Natural killer cell (primary cell): Measurements from ENCODE around the gene ITGA2. TPM values are rescaled to one million over a fixed set of nuclear protein-coding genes. Genes with fewer than 3 reads are reported as not detected.
A peak's percentile ranks its signal among the peaks of the same experiment; 100 is the strongest.

ENCODE experiments used
- ATAC-seq, 3 donors: fragments of 150-1000 bp in 2 of 3; fragments of 200-7000 bp in 1 of 3; cut with Tn5 transposase; 1 replicate in 1 of 3; 2 replicates in 2 of 3; pipeline ENCODE4 v1.10.0; 2021; ENCODE audit warnings: mild to moderate bottlenecking in 2 of 3, moderate library complexity in 2 of 3
- DNase-seq, 2 donors: peaks; one replicate each; pipeline versions ENCODE4 v3.0.0 to v3.0.0-alpha.2; 2013 to 2021; ENCODE audit warnings: mixed read lengths in 1 of 2
- H3K27ac ChIP-seq: one replicate; pipeline ENCODE4 v1.5.1; 2013; ENCODE audit warnings: mild to moderate bottlenecking, low read length
- H3K27me3 ChIP-seq: one replicate; pipeline ENCODE4 v1.6.1; 2013; ENCODE audit warnings: low read length; ENCODE audit not compliant: control insufficient read depth, insufficient read depth
- H3K36me3 ChIP-seq: one replicate; pipeline ENCODE4 v1.6.1; 2013; ENCODE audit warnings: low read length; ENCODE audit not compliant: control insufficient read depth, insufficient read depth
- H3K4me1 ChIP-seq: one replicate; pipeline ENCODE4 v1.6.1; 2013; ENCODE audit warnings: low read length; ENCODE audit not compliant: control insufficient read depth, insufficient read depth
- H3K4me3 ChIP-seq: one replicate; pipeline ENCODE4 v1.5.1; 2013; ENCODE audit warnings: low read length
- H3K9me3 ChIP-seq: one replicate; pipeline ENCODE4 v1.6.1; 2013; ENCODE audit warnings: low read length; ENCODE audit not compliant: control insufficient read depth, insufficient read depth
- H3K27ac Mint-ChIP-seq, 2 donors: one replicate each; pipeline ENCODE4 v1.8.0; 2022; ENCODE audit warnings: mild to moderate bottlenecking in 2 of 2, mixed read lengths in 2 of 2, moderate library complexity in 1 of 2
- H3K27me3 Mint-ChIP-seq, 2 donors: one replicate each; pipeline ENCODE4 v1.8.0; 2022; ENCODE audit warnings: low read depth in 2 of 2, mixed read lengths in 2 of 2
- H3K36me3 Mint-ChIP-seq: one replicate; pipeline ENCODE4 v1.8.0; 2022; ENCODE audit warnings: mixed read lengths
- H3K4me1 Mint-ChIP-seq, 2 donors: one replicate each; pipeline ENCODE4 v1.8.0; 2022; ENCODE audit warnings: mixed read lengths in 2 of 2
- H3K4me3 Mint-ChIP-seq: one replicate; pipeline ENCODE4 v1.8.0; 2022; ENCODE audit warnings: mild to moderate bottlenecking, moderate library complexity, mixed read lengths
- H3K9me3 Mint-ChIP-seq, 2 donors: one replicate each; pipeline ENCODE4 v1.8.0; 2022; ENCODE audit warnings: mixed read lengths in 2 of 2
- WGBS: methylation state at CpG from one replicate; pipeline ENCODE4 v1.1.7; 2013; ENCODE audit warnings: missing lambda C conversion rate; ENCODE audit not compliant: insufficient coverage; 5-methylcytosine and 5-hydroxymethylcytosine counted together
- intact Hi-C: fragments of 100-400 bp; cut with micrococcal nuclease; formaldehyde crosslinking; loops from one replicate; pipeline ENCODE4 v1.14.2; 2022
- total RNA-seq, 4 donors: library from RNA; stranded (reverse); fragments of 120-200 nt in 1 of 4; gene quantifications; one replicate each; pipeline versions ENCODE4 v1.2.3 to v1.2.4, GENCODE V29; 2013 to 2022
- TF ChIP-seq, protein P1 (sequence below): fragments of 200-600 bp; IDR thresholded peaks from one replicate; pipeline ENCODE4 v1.8.0; 2022; ENCODE audit warnings: antibody characterized with exemption

ITGA2 gene
- total RNA-seq, 3 donors from 2014 or later (not counting 1 experiment from before 2014, with no cell fraction given) = 0.11 to 0.26 (median 0.20) TPM

DNA sequence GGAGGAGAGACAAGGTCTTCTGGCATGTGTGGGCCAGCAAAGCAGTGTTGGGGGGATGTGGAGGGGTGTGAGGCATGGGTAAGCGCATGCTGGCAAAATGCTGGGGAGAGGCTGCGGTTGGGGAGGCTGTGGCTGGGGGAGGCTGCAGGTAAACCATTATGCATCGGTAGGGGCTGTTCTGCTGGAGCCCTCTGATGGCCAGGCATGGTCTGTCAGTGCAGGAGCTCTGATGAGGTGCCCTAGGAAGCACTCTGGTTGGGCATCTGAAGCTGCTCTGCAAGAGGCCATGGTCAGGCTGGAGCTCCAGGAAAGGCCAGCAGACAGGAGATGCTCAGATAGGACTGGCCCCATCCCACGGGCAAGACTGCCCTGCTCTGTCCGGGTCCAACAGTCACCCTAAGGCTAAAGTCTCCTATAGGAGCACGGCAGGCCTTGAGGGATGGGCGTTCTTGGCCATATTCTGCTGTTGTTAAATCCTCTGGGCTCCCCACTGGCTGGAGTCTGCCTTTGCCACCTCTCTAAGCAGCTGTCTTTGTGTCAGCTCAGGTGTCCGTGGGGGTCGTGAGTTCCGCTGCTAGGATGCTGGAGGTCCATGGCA is 28.7 kb downstream of the ITGA2 start:
- TF ChIP-seq, protein P1, sequence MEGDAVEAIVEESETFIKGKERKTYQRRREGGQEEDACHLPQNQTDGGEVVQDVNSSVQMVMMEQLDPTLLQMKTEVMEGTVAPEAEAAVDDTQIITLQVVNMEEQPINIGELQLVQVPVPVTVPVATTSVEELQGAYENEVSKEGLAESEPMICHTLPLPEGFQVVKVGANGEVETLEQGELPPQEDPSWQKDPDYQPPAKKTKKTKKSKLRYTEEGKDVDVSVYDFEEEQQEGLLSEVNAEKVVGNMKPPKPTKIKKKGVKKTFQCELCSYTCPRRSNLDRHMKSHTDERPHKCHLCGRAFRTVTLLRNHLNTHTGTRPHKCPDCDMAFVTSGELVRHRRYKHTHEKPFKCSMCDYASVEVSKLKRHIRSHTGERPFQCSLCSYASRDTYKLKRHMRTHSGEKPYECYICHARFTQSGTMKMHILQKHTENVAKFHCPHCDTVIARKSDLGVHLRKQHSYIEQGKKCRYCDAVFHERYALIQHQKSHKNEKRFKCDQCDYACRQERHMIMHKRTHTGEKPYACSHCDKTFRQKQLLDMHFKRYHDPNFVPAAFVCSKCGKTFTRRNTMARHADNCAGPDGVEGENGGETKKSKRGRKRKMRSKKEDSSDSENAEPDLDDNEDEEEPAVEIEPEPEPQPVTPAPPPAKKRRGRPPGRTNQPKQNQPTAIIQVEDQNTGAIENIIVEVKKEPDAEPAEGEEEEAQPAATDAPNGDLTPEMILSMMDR = no peak
- H3K4me3 Mint-ChIP-seq = no peak overlapping the region
- intact Hi-C loops = no loop called here
- H3K27me3 Mint-ChIP-seq = peaks cover 6 to 9% of the 10 kb centered on the region in 2 donors
- 91% methylated on average over 10 of the region's 10 CpGs for WGBS
- DNase-seq (no peak), ATAC-seq (no peak)
- peaks cover 0 to 2% of the 10 kb centered on the region in 2 donors for H3K9me3 Mint-ChIP-seq
- H3K27me3 ChIP-seq = no peaks in the 10 kb centered on the region
- H3K9me3 ChIP-seq = no peaks in the 10 kb centered on the region
- H3K27ac Mint-ChIP-seq = no peak overlapping the region
- H3K36me3 ChIP-seq = no peaks in the 10 kb centered on the region
- no peaks in the 10 kb centered on the region for H3K4me1 Mint-ChIP-seq
- H3K4me1 ChIP-seq = no peaks in the 10 kb centered on the region
- H3K4me3 ChIP-seq = no peak overlapping the region
- H3K36me3 Mint-ChIP-seq = no peaks in the 10 kb centered on the region
- no peak overlapping the region for H3K27ac ChIP-seq

DNA sequence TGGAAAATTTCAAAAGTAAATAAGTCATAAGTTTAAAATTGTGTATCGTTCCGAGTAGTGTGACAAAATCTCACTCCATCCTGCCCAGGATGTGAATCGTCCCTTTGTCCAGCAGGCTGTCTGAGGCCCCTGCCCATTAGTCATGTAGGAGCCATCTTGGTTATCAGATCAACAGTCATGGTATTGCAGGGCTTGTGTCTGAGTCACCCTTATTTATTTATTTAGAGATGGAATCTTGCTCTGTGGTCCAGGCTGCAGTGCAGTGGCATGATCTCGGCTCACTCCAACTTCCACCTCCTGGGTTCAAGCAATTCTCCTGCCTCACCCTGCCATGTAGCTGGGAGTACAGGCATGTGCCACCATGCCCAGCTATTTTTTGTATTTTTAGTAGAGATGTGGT is 30.2 kb downstream of the ITGA2 start:
- Histone ChIP-seq H3K4me1 (no peaks in the 10 kb centered on the region), H3K9me3 (no peaks in the 10 kb centered on the region), H3K4me3 (no peak overlapping the region), H3K36me3 (no peaks in the 10 kb centered on the region), H3K27ac (no peak overlapping the region), H3K27me3 (no peaks in the 10 kb centered on the region)
- intact Hi-C loops = no loop called here
- no peak overlapping the region for H3K27ac Mint-ChIP-seq
- no peak for DNase-seq
- WGBS = 98% methylated on average over 4 of the region's 4 CpGs
- peaks cover 0 to 2% of the 10 kb centered on the region in 2 donors for H3K9me3 Mint-ChIP-seq
- H3K36me3 Mint-ChIP-seq = no peaks in the 10 kb centered on the region
- ATAC-seq = peak in 1 of 3 donors; percentile 66
- H3K4me1 Mint-ChIP-seq = no peaks in the 10 kb centered on the region
- peaks cover 0 to 9% of the 10 kb centered on the region in 2 donors for H3K27me3 Mint-ChIP-seq
- TF ChIP-seq, protein P1 = no peak
- H3K4me3 Mint-ChIP-seq = no peak overlapping the region

DNA sequence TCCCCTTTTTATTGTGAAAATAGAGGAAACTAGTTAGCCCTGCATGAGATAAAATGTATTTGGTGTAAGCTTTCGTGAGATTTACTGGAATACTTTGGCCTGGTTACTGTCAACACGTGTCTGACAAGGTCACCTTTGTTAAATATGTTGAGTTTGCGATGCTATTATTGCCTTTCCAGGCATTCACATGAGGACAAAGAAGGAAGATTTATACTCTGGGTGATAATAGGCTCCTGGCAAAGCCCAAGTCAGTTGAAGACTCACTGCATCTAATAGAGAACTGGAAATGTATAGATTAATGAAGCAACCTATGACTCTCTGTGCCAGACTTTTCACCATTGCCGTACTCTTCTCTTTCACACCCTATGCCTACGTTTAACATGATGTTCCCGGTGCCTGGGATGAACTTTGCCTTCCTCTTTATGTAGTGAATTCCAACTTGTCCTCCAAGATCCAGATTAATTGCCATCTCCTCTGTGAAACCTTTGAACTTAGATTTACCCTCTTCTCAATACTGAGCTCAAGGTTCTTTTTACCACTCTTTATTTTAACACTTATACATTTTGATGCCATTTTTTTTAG is 33.9 kb downstream of the ITGA2 start:
- TF ChIP-seq, protein P1 = no peak
- Mint-ChIP-seq H3K4me3 (no peak overlapping the region), H3K4me1 (no peaks in the 10 kb centered on the region), H3K27me3 (peaks cover 0 to 3% of the 10 kb centered on the region in 2 donors), H3K27ac (no peak overlapping the region), H3K9me3 (no peaks in the 10 kb centered on the region), H3K36me3 (no peaks in the 10 kb centered on the region)
- H3K36me3 ChIP-seq = no peaks in the 10 kb centered on the region
- intact Hi-C loops = no loop called here
- H3K4me1 ChIP-seq = no peaks in the 10 kb centered on the region
- WGBS = 88% methylated on average over 6 of the region's 6 CpGs
- no peak overlapping the region for H3K27ac ChIP-seq
- ATAC-seq = no peak
- H3K4me3 ChIP-seq = no peak overlapping the region
- H3K27me3 ChIP-seq = no peaks in the 10 kb centered on the region
- H3K9me3 ChIP-seq = no peaks in the 10 kb centered on the region
- no peak for DNase-seq

DNA sequence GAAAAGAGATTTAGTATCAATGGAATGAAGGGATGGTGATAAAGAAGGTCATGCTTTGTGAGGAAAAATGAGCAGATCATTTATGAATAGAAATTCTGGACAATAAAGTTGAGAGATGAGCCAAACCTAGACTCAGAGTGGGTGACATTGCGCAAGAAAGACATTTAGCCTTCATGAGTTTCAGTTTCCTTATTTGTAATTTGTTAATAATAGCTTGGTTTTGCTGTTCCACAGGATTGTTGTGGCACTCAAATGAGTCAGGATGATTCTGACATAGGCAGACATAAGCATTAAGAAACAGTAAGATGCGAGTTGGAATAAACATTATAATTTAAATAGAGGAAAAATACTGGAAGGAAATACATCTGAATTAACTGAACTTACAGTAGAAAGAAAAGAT is 34.8 kb downstream of the ITGA2 start:
- Histone ChIP-seq H3K4me3 (no peak overlapping the region), H3K27ac (no peak overlapping the region), H3K4me1 (no peaks in the 10 kb centered on the region), H3K9me3 (no peaks in the 10 kb centered on the region), H3K36me3 (no peaks in the 10 kb centered on the region), H3K27me3 (no peaks in the 10 kb centered on the region)
- no peaks in the 10 kb centered on the region for H3K9me3 Mint-ChIP-seq
- no peaks in the 10 kb centered on the region for H3K36me3 Mint-ChIP-seq
- H3K27ac Mint-ChIP-seq = no peak overlapping the region
- 82% methylated on average over 1 of the region's 2 CpGs for WGBS
- no peak for ATAC-seq
- H3K4me3 Mint-ChIP-seq = no peak overlapping the region
- TF ChIP-seq, protein P1 = no peak
- no peaks in the 10 kb centered on the region for H3K4me1 Mint-ChIP-seq
- intact Hi-C loops = no loop called here
- DNase-seq = no peak
- H3K27me3 Mint-ChIP-seq = peaks cover 0 to 3% of the 10 kb centered on the region in 2 donors
